ENCODE results near the gene TBX21. TPM values are rescaled to one million over a fixed set of nuclear protein-coding genes. Genes with fewer than 3 reads are reported as not detected.

The TBX21 gene
- total RNA-seq, 1 experiment from 2014 or later = not detected

DNA sequence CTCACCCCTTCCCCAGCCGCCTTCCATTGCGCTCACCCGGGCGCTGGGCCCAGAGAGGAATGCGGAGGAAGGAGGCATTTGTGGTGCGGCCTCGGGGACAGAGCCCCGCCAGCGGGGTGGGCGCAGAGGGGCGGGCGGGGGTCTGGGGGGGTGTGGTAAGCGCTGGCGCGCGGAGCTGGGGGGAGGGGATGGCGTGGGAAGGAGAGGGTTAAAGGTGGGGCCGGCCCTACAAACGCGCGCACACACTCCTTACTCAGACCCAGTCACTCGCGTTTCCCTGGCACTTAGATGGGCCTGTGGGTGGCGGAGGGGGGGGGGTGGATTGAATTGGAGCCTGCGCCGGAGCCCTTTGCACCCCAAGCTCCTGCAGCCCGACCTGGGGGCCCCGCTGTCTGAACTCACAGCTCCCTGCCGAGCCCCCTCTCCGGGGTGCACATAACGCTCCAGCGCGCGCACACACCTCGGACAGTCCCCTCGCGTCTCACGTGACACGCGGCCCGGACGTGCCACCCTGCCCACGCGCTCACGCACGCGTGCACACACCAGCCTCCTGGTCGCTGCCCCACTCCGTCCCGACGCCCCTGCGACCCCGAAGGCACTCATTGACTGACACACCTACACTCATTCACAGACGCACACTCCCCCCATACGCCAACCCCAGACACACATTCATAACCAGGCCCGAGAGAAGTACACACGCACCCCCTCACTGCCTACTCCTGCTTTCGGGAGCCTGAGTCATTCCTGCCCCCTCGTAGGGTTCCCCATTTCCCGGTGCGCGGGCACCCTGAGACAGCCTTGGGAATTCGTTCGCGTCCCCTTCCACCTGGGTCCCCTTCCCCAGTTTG is 38.2 kb upstream of the TBX21 start:
- Histone ChIP-seq H3K36me3 (ENCODE audit: low read depth, low read length) (no peaks in the 10 kb centered on the region), H3F3A (ENCODE audit: low read length, unreplicated experiment) (no peaks in the 10 kb centered on the region), H3K27me3 (ENCODE audit: low read length) (no peaks in the 10 kb centered on the region), H3K79me2 (ENCODE audit: low read length) (no peaks in the 10 kb centered on the region), H4K20me1 (ENCODE audit: low read length) (no peaks in the 10 kb centered on the region), H3K9me3 (ENCODE audit: low read length) (no peaks in the 10 kb centered on the region), H3K9me2 (replicated peaks; ENCODE audit: low read length) (no peaks in the 10 kb centered on the region), H3K9ac (ENCODE audit: low read length) (peak overlapping the region; percentile 52), H2AFZ (ENCODE audit: low read length) (peak overlapping the region; percentile 89), H3K4me1 (ENCODE audit: insufficient read depth, low read length) (peaks cover 15% of the 10 kb centered on the region; the same call in 1 of the 2 replicates), H3K27ac (ENCODE audit: low read length) (no peak overlapping the region), H3K4me3 (ENCODE audit: low read length) (peak overlapping the region; percentile 83), H3K4me2 (ENCODE audit: low read length) (peak overlapping the region; percentile 86)
- CTCF ChIA-PET = interaction anchor here (0.6 kb wide), 1 partner anchor 38 kb away, joined by 7 read pairs; the partner anchor contains the start of gene TBX21
- BruUV-seq (replicated peaks) = TSS peak; percentile 28
- DNase-seq (peak; percentile 50), ATAC-seq (peak; percentile 68)
- TF ChIP-seq EZH2phosphoT487 (IDR thresholded peaks at IDR 0.05; ENCODE audit: borderline replicate concordance, low read length) (no peak), EZH2 (IDR thresholded peaks at IDR 0.05; ENCODE audit: low read length, unreplicated experiment) (no peak)
- TF ChIP-seq, protein P1, sequence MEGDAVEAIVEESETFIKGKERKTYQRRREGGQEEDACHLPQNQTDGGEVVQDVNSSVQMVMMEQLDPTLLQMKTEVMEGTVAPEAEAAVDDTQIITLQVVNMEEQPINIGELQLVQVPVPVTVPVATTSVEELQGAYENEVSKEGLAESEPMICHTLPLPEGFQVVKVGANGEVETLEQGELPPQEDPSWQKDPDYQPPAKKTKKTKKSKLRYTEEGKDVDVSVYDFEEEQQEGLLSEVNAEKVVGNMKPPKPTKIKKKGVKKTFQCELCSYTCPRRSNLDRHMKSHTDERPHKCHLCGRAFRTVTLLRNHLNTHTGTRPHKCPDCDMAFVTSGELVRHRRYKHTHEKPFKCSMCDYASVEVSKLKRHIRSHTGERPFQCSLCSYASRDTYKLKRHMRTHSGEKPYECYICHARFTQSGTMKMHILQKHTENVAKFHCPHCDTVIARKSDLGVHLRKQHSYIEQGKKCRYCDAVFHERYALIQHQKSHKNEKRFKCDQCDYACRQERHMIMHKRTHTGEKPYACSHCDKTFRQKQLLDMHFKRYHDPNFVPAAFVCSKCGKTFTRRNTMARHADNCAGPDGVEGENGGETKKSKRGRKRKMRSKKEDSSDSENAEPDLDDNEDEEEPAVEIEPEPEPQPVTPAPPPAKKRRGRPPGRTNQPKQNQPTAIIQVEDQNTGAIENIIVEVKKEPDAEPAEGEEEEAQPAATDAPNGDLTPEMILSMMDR (conservative IDR thresholded peaks at IDR 0.05; ENCODE audit: low read depth, low read length) = no peak
- intact Hi-C loops (cut with micrococcal nuclease) = no loop called here
- POLR2A ChIA-PET (ENCODE audit: unreplicated experiment) = no interaction called here

DNA sequence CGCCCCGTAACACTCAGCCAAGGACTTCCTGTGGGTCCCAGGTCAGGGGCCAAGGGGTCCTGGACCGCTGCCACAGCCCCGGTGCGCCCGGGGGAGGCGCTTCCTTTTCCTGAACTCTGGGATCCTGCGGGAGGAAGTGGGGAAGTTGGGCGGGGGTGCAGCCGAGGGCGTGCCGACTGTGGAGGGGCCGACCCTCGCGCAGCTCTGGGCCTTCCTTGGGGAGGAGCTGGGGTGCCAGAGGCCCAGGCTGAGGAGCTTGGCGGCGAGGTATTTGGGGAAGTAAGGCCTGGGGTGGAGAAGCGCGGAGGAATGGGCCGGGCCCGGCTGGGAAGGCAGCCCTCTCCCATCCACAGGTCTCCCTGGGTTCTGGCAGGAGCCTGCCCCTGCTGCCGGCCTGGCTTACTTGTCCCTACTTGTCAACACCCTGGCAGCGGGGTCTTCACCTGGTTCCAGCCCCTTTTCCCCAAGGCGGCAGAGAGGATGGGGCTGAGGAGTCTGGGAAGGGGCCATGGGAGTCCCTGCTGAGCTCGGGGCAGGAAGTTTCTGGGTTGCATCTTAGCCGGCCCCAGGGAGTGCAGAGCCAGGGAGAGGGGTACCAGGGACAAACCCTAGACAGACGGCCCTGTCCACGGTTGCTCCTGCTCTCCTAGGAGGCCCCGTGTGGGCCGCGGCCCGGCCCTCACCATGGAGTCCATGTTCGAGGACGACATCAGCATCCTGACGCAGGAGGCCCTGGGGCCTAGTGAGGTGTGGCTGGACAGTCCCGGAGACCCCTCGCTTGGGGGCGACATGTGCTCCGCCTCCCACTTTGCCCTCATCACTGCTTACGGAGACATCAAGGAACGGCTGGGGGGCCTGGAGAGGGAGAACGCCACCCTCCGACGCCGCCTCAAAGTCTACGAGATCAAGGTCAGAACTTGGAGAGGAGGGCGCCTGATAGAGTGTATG is 37.3 kb upstream of the TBX21 start:
- no peaks in the 10 kb centered on the region for H3F3A ChIP-seq (ENCODE audit: low read length, unreplicated experiment)
- no peaks in the 10 kb centered on the region for H3K9me2 ChIP-seq (replicated peaks; ENCODE audit: low read length)
- H3K27me3 ChIP-seq (ENCODE audit: low read length) = no peaks in the 10 kb centered on the region
- peak overlapping the region; percentile 86 for H3K4me2 ChIP-seq (ENCODE audit: low read length)
- ATAC-seq = no peak; the same call in 1 of the 2 replicates
- peak overlapping the region; percentile 89; the same call in 1 of the 2 replicates for H2AFZ ChIP-seq (ENCODE audit: low read length)
- TF ChIP-seq EZH2phosphoT487 (IDR thresholded peaks at IDR 0.05; ENCODE audit: borderline replicate concordance, low read length) (no peak), EZH2 (IDR thresholded peaks at IDR 0.05; ENCODE audit: low read length, unreplicated experiment) (no peak)
- TF ChIP-seq, protein P1 (conservative IDR thresholded peaks at IDR 0.05; ENCODE audit: low read depth, low read length) = no peak
- H3K27ac ChIP-seq (ENCODE audit: low read length) = no peak overlapping the region
- no peaks in the 10 kb centered on the region for H3K9me3 ChIP-seq (ENCODE audit: low read length)
- no TSS peak for BruUV-seq (replicated peaks)
- H4K20me1 ChIP-seq (ENCODE audit: low read length) = no peaks in the 10 kb centered on the region
- intact Hi-C loops (cut with micrococcal nuclease) = no loop called here
- POLR2A ChIA-PET (ENCODE audit: unreplicated experiment) = no interaction called here
- H3K9ac ChIP-seq (ENCODE audit: low read length) = 0 out of 2 replicates have a peak overlapping the region, but pooled peaks have one; percentile 52
- CTCF ChIA-PET = interaction anchor here (0.7 kb wide), 1 partner anchor 27 kb away, joined by 3 read pairs; no protein-coding TSS in a partner anchor
- no peaks in the 10 kb centered on the region for H3K36me3 ChIP-seq (ENCODE audit: low read depth, low read length)
- peaks cover 15% of the 10 kb centered on the region; the same call in 1 of the 2 replicates for H3K4me1 ChIP-seq (ENCODE audit: insufficient read depth, low read length)
- H3K79me2 ChIP-seq (ENCODE audit: low read length) = no peaks in the 10 kb centered on the region
- no peak for DNase-seq
- peak overlapping the region; percentile 83 for H3K4me3 ChIP-seq (ENCODE audit: low read length)
